ENCODE results near the gene SACS. TPM values are rescaled to one million over a fixed set of nuclear protein-coding genes. Genes with fewer than 3 reads are reported as not detected.

SACS gene
- total RNA-seq, 4 donors from 2014 or later = 12.9 to 32.9 (median 23.5) TPM

DNA sequence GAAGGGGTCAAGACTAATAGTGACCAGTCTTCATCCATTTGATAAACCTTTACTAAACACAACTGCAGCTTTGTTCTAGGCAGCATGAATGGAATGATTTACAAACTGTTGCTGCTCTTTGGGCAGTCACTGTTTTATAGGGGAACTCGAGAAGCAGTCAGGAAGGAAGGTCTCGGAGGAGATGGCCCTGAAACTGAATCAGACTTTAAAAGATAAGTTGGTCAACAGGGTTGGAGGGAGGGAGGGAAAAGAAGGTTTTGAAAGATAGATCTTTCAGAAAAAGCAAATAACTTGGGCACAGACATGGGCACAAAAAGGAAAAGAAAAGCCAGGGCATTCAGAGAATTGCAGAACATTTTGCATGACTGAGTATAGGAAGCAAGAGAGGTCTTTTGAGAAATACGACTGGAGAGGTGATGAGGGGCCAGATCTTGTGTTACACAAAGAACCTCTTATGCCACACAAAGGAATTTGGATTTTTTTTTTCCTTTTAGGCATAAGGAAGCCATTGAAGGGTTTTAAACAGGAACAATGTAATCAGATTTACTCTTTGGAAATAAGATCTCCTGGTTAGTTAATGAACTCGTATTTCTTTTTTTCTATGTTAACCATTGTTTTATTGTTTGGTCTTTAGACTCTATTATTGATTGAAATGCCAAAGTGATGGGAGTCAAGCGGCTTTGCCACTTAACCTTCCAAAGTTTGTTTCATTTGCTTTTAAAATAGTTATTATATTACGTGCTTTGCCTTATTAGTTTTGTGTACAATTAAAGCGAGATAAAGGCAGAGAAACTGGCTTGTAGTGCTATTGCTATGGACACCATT, 37.5 kb upstream of the SACS start:
- peak overlapping the region; percentile 10 to 66 (median 36) for H3K27ac ChIP-seq
- H3K36me3 ChIP-seq = no peaks in the 10 kb centered on the region
- H3K27me3 ChIP-seq = no peaks in the 10 kb centered on the region
- DNase-seq (ENCODE audit: low spot score in 2 of 2) = no peak
- peaks cover 0 to 20% (median 2%) of the 10 kb centered on the region in 4 donors for H3K4me1 ChIP-seq
- H3K9me3 ChIP-seq = no peaks in the 10 kb centered on the region
- 43 to 45% methylated on average over 7 of the region's 7 CpGs for WGBS, 2 donors
- peak overlapping the region in 1 of 4 donors; percentile 11 for H3K4me3 ChIP-seq
- no peak for TF ChIP-seq POLR2A (IDR thresholded peaks at IDR 0.05)
- TF ChIP-seq EP300 (IDR thresholded peaks at IDR 0.05) = peak in 1 of 2 donors; percentile 5

DNA sequence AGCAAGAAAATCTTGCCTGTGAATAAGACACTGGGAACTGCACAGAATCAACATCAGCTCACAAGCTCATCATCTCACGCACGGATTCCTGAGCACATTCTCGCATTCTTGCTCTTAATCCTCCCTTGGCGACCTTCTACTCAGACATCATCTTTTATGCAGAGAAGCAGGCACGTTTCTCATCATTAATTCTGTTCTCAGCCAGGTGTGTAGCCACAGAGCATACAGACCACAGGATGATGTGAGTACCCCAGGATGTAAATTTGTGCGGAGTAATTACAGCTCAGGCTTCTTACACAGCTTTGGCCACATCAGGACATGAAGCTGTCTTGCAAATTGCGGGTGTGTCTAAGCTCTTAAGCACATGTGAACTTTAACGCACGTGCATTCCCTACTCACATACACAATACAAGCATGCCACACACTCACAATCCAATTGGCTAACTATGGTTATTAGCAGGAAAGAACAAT, 36.5 kb upstream of the SACS start:
- DNase-seq (ENCODE audit: low spot score in 2 of 2) = no peak
- WGBS, 2 donors = 47 to 63% methylated on average over 9 of the region's 9 CpGs
- Histone ChIP-seq H3K4me3 (no peak overlapping the region), H3K27ac (peak overlapping the region in 2 of 4 donors; percentile 13 to 58), H3K9me3 (no peaks in the 10 kb centered on the region), H3K36me3 (no peaks in the 10 kb centered on the region), H3K4me1 (peaks cover 0 to 27% (median 4%) of the 10 kb centered on the region in 4 donors), H3K27me3 (no peaks in the 10 kb centered on the region)
- TF ChIP-seq, protein P1, sequence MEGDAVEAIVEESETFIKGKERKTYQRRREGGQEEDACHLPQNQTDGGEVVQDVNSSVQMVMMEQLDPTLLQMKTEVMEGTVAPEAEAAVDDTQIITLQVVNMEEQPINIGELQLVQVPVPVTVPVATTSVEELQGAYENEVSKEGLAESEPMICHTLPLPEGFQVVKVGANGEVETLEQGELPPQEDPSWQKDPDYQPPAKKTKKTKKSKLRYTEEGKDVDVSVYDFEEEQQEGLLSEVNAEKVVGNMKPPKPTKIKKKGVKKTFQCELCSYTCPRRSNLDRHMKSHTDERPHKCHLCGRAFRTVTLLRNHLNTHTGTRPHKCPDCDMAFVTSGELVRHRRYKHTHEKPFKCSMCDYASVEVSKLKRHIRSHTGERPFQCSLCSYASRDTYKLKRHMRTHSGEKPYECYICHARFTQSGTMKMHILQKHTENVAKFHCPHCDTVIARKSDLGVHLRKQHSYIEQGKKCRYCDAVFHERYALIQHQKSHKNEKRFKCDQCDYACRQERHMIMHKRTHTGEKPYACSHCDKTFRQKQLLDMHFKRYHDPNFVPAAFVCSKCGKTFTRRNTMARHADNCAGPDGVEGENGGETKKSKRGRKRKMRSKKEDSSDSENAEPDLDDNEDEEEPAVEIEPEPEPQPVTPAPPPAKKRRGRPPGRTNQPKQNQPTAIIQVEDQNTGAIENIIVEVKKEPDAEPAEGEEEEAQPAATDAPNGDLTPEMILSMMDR (IDR thresholded peaks at IDR 0.05) = no peak
- TF ChIP-seq EP300 (IDR thresholded peaks at IDR 0.05) = no peak
- TF ChIP-seq POLR2A (IDR thresholded peaks at IDR 0.05) = no peak

DNA sequence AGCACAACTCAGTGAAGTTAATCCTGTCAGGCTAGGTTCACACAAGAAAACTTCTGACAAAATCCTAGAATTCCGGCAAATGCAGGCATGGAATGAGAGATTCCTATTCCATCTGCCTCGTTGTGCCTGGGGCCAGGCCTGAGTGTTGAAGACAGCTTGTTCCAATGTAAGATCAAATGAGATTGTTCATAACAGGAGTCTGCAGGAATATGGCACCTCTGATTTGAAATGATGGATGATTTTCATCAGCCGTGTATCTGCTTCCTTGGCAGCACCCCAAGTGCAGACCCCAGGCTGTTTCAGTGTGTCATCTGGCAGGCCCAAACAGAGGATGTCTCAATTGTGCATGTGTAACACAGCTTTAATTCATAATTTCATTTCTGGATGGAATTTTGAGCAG, 35.3 kb upstream of the SACS start:
- peaks cover 0 to 27% (median 4%) of the 10 kb centered on the region in 4 donors for H3K4me1 ChIP-seq
- no peak overlapping the region for H3K4me3 ChIP-seq
- no peak for DNase-seq (ENCODE audit: low spot score in 2 of 2)
- TF ChIP-seq, protein P1 (IDR thresholded peaks at IDR 0.05) = no peak
- TF ChIP-seq EP300 (IDR thresholded peaks at IDR 0.05) (no peak), POLR2A (IDR thresholded peaks at IDR 0.05) (no peak)
- H3K9me3 ChIP-seq = no peaks in the 10 kb centered on the region
- no peak overlapping the region for H3K27ac ChIP-seq
- H3K36me3 ChIP-seq = no peaks in the 10 kb centered on the region
- 78 to 88% methylated on average over 3 of the region's 3 CpGs for WGBS, 2 donors
- no peaks in the 10 kb centered on the region for H3K27me3 ChIP-seq

DNA sequence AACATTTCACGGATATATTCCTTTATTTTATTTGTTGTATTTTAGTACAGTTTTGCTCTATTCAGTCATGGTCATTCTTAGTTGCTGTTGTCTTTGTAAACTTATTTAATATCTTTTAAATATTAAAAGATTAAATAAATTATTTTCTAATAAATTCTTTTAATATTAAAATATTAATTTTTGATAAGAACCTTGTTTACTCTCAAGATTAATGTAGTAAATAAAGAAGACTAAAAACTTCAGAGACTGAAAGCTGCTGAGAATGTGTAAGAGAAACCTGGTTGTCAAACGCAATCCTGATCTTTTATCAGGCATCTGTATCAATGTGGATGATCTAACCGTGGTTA, 34.4 kb upstream of the SACS start:
- H3K4me1 ChIP-seq = peaks cover 0 to 27% (median 4%) of the 10 kb centered on the region in 4 donors
- no peaks in the 10 kb centered on the region for H3K9me3 ChIP-seq
- H3K27ac ChIP-seq = peak overlapping the region in 2 of 4 donors; percentile 76 to 84
- H3K27me3 ChIP-seq = no peaks in the 10 kb centered on the region
- no peak overlapping the region for H3K4me3 ChIP-seq
- TF ChIP-seq POLR2A (IDR thresholded peaks at IDR 0.05) (no peak), EP300 (IDR thresholded peaks at IDR 0.05) (no peak)
- TF ChIP-seq, protein P1 (IDR thresholded peaks at IDR 0.05) = no peak
- no peaks in the 10 kb centered on the region for H3K36me3 ChIP-seq
- WGBS, 2 donors = 77 to 88% methylated on average over 3 of the region's 3 CpGs
- no peak for DNase-seq (ENCODE audit: low spot score in 2 of 2)

DNA sequence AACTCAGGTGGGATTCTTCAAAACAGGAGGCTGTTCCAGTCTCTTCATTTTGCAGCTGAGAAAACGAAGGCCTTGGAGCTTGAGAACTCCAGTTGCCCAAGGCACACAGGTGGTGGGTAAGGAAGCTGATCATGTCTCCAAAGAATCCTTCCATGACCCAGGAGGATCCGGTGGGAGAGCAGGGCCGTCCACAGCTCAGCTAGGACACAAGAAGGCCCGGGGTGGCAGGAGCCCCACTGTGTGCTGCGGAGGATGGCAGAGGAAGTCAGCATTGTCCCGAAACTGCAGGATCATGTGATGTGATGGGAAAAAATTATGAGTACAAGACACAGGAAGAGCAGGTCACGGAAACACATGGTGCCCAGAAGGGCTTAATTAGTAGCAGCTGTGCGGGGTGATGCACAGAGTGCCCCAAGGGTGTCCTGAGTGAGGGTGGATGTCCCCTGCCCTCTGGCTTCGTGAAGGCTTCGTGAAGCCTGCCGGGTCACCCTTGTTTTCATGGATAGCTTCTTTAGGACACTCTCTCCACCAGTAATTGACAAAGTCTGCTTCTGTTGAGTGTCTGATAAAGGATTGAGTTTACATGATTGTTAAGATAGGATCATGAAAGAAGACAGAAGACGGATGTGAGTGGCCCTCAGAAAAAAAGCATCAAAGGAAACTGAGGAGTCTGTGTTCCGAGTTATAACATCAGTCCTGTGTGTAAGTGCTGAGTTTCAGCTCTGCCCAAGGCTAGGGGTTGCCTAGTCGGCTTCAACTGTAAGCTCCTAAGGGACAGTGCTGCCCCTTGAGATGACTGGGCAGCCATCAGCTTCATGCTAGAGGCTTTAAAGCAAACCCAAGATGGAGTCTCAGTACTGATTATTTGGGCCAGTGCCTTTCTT, 33.8 kb upstream of the SACS start:
- DNase-seq (ENCODE audit: low spot score in 2 of 2) = no peak
- TF ChIP-seq EP300 (IDR thresholded peaks at IDR 0.05) = no peak
- TF ChIP-seq POLR2A (IDR thresholded peaks at IDR 0.05) = no peak
- TF ChIP-seq, protein P1 (IDR thresholded peaks at IDR 0.05) = no peak
- no peak overlapping the region for H3K4me3 ChIP-seq
- H3K27ac ChIP-seq = peak overlapping the region in 3 of 4 donors; percentile 74 to 84 (median 76)
- H3K9me3 ChIP-seq = no peaks in the 10 kb centered on the region
- 44 to 56% methylated on average over 14 of the region's 14 CpGs for WGBS, 2 donors
- H3K4me1 ChIP-seq = peaks cover 0 to 27% (median 4%) of the 10 kb centered on the region in 4 donors
- H3K27me3 ChIP-seq = no peaks in the 10 kb centered on the region
- no peaks in the 10 kb centered on the region for H3K36me3 ChIP-seq
